HuH-7.5 (cell line): ENCODE measurements around the gene DIDO1.
"Not testable (repeated sequence)": the region's sequence is repeated elsewhere in the genome, so short reads cannot be mapped to it uniquely, and the experiment has no call there.

Source experiments
- DNase-seq: peaks from one replicate; pipeline ENCODE4 v3.0.0; 2011; ENCODE audit warnings: low spot score

The DIDO1 gene

DNA sequence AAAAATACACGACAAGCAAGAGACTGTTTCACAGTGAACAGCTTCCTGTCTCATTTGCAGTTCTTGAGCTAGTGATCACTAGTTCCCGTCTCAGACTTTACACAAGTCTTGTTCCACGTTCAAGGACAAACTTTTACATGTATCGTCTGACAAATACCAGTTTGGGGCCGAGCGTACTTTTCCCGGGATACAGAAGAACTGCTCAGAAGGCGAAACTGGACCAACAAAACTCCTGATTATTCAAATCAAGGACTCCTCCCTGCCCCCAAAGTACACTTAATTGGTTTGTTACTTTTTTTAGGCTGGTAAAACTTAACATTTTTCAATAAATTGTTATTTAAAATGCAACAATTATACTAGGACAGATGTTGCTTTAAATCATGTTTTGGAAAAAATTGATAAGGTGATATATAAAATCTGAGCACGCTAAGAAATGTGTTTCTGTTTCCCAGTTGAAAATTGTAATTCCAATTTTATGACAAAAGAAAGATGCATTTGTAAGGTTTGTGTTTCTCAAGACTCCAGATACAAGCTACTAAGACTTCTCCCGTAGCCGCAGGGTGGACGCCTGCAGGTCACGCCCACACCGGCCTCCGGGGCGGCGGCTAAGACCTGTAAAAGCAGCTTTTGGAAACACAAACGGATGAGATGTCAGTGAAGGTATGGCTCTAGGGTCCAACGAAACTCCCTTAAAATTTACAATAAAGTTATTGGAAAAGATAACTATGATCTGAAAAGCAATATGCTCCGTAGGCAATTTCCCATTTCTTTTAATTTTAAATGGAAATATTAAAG lies 47.9 kb downstream of the DIDO1 start:
- DNase-seq, result no peak

DNA sequence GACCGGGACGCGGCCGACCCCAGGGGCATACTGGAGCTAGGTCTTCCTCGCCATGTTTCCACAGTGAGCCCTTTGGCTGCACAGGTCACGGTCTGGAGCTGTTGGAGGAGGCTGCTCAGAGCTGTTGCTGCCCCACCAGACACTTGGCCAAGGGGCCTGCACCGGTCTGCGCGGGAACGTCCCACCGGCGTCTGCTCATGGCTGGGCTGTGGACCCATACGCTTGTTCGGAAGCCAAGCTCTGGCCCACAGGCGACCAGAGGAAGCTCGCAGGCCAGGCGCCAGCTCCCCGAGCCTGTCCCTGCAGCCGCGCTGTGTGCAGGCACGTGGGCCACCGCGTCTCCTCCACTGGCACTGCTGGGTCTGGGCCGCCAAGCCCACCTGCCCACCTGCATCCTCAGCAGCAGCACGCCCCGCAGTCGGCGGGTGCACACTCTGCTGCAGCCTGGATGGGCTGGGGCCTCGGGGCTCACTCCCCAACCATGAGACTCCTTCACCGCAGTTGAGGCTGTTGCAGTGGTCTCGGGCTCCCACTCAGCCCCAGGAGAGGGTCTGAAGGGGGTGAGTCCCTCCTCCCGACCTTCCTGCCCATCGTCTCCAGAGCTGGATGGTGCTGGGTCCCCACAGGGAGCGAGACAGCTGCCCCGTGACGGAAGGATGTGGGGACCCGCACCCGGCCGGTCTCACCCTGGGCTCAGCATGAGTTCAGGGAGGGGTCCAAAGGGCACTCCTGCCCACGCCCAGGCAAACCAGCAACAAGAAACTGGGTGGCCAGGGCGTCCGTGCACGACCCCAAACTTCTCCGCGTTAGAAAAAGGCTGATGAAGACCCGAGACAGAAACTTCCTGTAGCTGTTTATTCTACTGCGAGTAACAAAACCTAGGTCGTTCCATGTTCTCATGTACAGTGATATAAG lies 49.1 kb downstream of the DIDO1 start:
- DNase-seq, result no peak

GRCh38 chr20:62876501-62876901 lies 49.8 kb downstream of the DIDO1 start:
- DNase-seq, result no peak

DNA sequence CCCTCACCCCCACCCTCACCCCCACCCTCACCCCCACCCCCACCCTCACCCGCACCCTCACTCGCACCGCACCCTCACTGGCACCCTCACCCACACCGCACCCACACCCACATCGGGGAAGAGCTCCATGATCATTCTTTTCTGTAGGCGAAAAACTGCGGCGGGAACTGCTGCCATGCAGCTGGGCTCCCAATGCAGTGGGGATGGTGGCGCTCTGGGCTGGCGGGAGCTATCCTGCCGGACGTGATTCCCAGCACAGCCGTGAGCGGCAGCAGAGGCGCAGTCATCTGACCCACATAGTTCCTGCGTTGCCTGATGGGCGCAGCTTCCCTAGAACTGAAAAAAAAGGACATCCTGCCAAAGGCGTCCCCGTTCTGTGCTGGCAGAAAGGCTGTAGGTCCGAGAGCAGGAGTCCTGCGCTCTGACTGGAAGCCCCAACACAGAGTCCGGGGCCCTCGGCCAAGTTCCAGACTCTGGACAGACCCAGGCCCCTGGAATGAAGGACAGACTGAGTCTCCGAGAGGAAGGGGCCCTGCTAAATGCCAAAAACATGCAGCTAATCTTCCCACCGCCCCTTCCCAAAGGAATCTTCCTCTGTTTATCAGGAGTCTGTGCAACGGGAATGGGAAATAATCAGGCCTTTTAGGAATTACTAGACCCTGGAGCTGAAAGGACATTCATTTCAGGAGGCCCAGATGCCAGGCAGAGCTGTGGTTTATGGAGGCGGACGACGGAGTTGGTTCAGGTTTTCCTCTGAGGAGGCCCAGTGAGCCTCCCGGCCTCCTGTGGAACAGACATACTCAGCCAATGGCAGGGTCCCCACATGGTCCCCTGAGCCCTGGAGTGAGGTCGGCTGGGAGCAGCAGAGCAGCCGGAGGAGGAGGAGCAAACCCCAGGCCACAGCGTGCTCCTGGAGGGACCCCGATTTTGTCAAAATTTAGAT lies 50.6 kb downstream of the DIDO1 start:
- DNase-seq, result peak; percentile 97

GRCh38 chr20:62874964-62875344 lies 51.4 kb downstream of the DIDO1 start:
- no peak for DNase-seq

GRCh38 chr20:62873681-62874031 lies 52.6 kb downstream of the DIDO1 start:
- DNase-seq, result not testable (repeated sequence)

DNA sequence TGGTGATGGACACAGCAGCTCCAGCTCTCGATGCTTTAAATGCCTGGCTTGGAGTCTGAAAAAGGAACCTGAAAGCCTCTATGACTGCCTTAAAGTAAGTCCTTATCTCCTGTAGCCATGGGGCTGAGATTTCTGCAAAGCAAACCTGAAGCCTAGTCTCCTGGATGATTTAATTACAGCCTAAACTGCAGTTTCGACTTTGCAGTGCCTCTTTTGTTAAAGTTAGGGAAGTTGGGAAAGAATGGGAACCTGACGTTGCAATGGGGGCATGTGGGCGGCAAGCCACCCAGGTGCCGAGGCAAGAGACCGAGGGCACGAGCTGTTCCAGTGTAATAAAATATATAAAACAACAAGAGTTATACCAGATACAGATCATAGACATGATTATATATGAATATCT lies 53.0 kb downstream of the DIDO1 start:
- DNase-seq, result no peak

GRCh38 chr20:62872862-62873261 lies 53.4 kb downstream of the DIDO1 start:
- no peak for DNase-seq

GRCh38 chr20:62872184-62872847 lies 54.0 kb downstream of the DIDO1 start:
- peak; percentile 75 for DNase-seq

DNA sequence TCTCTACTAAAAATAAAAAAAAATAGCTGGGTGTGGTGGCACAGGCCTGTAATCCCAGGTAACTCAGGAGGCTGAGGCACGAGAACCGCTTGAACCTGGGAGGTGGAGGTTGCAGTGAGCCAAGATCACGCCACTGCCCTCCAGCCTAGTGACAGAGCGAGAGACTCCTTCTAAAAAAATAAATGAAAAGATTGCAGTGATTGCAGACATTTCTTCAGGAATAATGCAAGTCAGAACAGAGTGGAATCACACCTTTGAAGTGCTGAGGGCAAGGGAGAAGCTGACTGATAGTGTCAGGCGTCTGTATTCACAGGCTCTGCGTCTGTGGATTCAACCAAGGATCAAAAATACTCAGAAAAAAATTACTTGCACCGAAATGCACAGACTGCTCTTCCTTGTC lies 62.1 kb downstream of the DIDO1 start:
- no peak for DNase-seq

- DNase-seq, result peak; percentile 81
Measured at GRCh38 chr20:62861726-62862336, 64.5 kb downstream of the DIDO1 start, which contains the start of gene TCFL5. TSS of gene TCFL5 (minus strand) at chr20:62861822. CDS start at chr20:62861670, 152 bp downstream.

DNA sequence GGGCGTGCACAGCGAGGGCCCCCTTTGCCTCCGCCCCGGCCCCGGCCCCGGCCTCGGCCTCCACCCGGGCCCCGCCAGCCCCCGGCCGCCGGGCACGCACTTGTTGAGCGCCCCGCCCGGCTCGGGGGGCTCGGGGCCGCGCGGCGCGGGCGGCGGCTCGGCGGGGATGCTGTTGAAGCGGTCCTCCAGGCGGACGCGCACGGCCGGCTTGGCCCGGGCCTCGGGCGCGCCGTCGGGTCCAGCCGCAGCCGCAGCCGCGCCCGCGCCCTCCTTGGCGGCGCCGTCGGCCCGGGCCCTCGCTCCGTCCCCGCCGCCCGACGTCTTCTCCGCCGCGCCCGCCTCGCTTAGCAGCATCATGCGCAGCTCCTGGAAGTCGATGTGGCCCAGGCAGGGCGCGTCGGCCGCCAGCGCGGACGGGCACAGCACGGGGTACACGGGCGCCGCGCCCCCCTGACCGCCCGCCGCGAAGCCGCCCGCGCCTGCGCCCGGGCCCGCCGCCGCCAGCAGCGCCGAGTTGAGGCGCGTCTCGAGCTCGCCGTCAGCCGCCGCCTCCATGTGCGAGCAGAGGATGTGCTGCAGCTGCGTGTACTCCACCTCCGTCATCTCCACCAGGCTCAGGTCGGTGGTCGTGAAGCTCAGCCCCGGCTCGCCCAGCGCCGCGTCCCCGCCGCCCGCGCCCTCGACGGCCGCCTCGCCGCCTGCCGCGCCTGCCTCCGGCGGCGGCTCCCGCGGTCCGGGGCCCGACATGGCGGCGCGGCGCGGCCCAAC lies 65.2 kb downstream of the DIDO1 start:
- DNase-seq, result no peak

- no peak for DNase-seq
Measured at GRCh38 chr20:62860391-62860923, 65.8 kb downstream of the DIDO1 start.

GRCh38 chr20:62859721-62860120 lies 66.6 kb downstream of the DIDO1 start:
- no peak for DNase-seq

- DNase-seq, result no peak
Measured at GRCh38 chr20:62858058-62858830, 68.1 kb downstream of the DIDO1 start.

GRCh38 chr20:62856931-62857619 lies 69.2 kb downstream of the DIDO1 start:
- no peak for DNase-seq

DNA sequence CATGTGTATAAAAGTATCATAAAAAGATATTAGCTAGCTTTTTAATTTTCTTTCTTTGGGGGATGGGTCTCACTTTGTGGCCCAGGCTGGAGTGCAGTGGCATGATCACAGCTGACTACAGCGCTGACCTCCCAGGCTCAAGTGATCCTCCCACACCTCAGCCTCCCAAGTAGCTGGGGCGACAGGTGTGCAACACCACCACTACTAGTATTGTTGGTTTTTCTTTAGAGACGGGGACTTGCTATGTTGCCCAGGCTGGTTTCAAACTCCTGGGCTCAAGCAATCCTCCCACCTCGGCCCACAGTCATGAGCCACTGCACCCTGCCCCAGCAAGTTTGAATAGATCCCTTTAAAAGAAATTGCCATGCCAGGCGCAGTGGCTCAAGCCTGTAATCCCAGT lies 71.2 kb downstream of the DIDO1 start:
- no peak for DNase-seq

DNA sequence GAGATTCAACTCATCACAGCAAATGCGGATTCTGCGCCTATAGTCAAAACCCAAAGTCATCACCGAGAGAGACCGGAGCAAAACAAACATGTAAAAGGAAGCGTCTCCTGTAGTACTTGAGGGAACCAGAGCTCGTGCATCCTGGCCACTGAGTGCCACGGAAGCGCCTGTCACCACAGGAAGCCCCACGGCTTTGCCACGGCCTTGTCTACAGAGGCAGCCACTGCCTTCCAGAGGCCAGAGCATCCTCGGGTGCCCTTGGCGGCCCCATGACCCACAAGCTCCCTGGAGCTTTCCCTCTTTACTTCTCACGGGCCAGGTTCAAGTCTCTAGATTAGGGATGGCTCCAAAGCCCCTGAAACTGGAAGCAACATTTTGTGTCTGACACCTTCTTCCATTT lies 72.2 kb downstream of the DIDO1 start:
- no peak for DNase-seq

GRCh38 chr20:62853304-62853703 lies 73.0 kb downstream of the DIDO1 start:
- DNase-seq, result not testable (repeated sequence)
